Measurements from ENCODE around the gene TRIM22. TPM values are rescaled to one million over a fixed set of nuclear protein-coding genes. Genes with fewer than 3 reads are reported as not detected.

Gene TRIM22
- polyA plus RNA-seq, 3 donors: 122 to 277 (median 132) TPM

DNA sequence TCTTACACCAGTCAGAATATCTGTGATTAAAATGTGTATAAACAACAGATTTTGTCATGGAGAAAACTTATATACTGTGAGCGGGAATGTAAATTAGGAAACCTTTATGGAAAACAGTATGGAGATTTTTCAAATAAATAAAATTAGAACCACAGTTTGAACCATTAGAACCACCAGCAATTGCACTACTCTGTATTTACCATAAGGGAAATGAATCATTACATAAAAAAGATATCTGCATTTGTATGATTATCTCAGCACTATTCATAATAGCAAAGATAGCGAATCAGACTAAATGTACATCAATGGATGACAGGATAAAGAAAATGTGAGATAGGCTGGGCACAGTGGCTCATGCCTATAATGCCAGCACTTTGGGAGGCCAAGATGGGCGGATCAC, 57.0 kb downstream of the TRIM22 start:
- Histone ChIP-seq H3K4me3 (replicated peaks in 1 of 3; ENCODE audit: low read depth in 2 of 3, low read length in 3 of 3) (no peak overlapping the region), H3K4me2 (replicated peaks; ENCODE audit: extremely low read depth, low read length, poor library complexity, severe bottlenecking) (no peak overlapping the region), H3K4me1 (ENCODE audit: control insufficient read depth in 1 of 2, insufficient read depth in 2 of 2, low read length in 2 of 2) (no peaks in the 10 kb centered on the region), H2AFZ (ENCODE audit: insufficient read depth, low read depth, low read length, poor library complexity, severe bottlenecking) (no peak overlapping the region), H4K20me1 (ENCODE audit: insufficient read depth, low read length) (no peaks in the 10 kb centered on the region), H3K9ac (ENCODE audit: insufficient read depth, low read length, poor library complexity, severe bottlenecking) (no peak overlapping the region), H3K27ac (ENCODE audit: low read depth in 1 of 2, low read length in 2 of 2) (no peak overlapping the region), H3K79me2 (ENCODE audit: insufficient read depth, low read length) (no peaks in the 10 kb centered on the region), H3K27me3 (ENCODE audit: control insufficient read depth in 2 of 2, insufficient read depth in 2 of 2, low read length in 2 of 2) (no peaks in the 10 kb centered on the region), H3K9me3 (replicated peaks in 1 of 2; ENCODE audit: control insufficient read depth in 1 of 2, insufficient read depth in 1 of 2, low read length in 2 of 2) (no peaks in the 10 kb centered on the region), H3K36me3 (replicated peaks in 1 of 2; ENCODE audit: control insufficient read depth in 1 of 2, insufficient read depth in 2 of 2, low read length in 2 of 2) (no peaks in the 10 kb centered on the region)
- TF ChIP-seq, protein P1, sequence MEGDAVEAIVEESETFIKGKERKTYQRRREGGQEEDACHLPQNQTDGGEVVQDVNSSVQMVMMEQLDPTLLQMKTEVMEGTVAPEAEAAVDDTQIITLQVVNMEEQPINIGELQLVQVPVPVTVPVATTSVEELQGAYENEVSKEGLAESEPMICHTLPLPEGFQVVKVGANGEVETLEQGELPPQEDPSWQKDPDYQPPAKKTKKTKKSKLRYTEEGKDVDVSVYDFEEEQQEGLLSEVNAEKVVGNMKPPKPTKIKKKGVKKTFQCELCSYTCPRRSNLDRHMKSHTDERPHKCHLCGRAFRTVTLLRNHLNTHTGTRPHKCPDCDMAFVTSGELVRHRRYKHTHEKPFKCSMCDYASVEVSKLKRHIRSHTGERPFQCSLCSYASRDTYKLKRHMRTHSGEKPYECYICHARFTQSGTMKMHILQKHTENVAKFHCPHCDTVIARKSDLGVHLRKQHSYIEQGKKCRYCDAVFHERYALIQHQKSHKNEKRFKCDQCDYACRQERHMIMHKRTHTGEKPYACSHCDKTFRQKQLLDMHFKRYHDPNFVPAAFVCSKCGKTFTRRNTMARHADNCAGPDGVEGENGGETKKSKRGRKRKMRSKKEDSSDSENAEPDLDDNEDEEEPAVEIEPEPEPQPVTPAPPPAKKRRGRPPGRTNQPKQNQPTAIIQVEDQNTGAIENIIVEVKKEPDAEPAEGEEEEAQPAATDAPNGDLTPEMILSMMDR (IDR thresholded peaks at IDR 0.05): no peak
- no peak for DNase-seq
- Mint-ChIP-seq H3K36me3 (no peaks in the 10 kb centered on the region), H3K4me1 (no peaks in the 10 kb centered on the region), H3K9me3 (peaks cover 0 to 7% (median 3%) of the 10 kb centered on the region in 7 donors), H3K27me3 (ENCODE audit: low read depth in 3 of 3) (peaks cover 1 to 4% (median 2%) of the 10 kb centered on the region in 3 donors), H3K27ac (no peak overlapping the region), H3K4me3 (no peak overlapping the region)
- intact Hi-C loops (cut with micrococcal nuclease): no loop called here
- WGBS (ENCODE audit: insufficient coverage): no CpG with 5 or more reads among the region's 3 CpGs

DNA sequence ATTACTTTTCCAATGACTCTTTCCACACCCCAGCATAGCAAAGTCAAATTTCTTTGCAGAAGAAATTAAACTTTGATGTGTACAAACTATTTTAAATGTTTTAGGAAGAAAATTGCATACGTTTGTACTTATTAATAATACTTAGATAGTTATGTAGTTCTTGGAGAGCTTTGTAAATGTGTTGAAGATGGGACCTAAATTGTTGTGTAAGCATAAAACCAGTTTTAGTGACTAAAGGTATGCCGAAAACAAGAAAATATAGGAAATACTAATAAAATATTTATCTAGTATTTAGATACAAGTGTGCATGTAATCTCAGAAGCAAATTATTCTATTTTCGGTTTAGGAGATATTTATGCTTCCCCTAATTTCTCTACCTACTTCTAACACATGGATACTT, 60.2 kb downstream of the TRIM22 start:
- H3K27me3 ChIP-seq (ENCODE audit: control insufficient read depth in 2 of 2, insufficient read depth in 2 of 2, low read length in 2 of 2): no peaks in the 10 kb centered on the region
- no peaks in the 10 kb centered on the region for H3K4me1 Mint-ChIP-seq
- H2AFZ ChIP-seq (ENCODE audit: insufficient read depth, low read depth, low read length, poor library complexity, severe bottlenecking): no peak overlapping the region
- H3K27ac ChIP-seq (ENCODE audit: low read depth in 1 of 2, low read length in 2 of 2): no peak overlapping the region
- no peaks in the 10 kb centered on the region for H4K20me1 ChIP-seq (ENCODE audit: insufficient read depth, low read length)
- H3K4me2 ChIP-seq (replicated peaks; ENCODE audit: extremely low read depth, low read length, poor library complexity, severe bottlenecking): no peak overlapping the region
- no CpG with 5 or more reads among the region's 3 CpGs for WGBS (ENCODE audit: insufficient coverage)
- no peak overlapping the region for H3K4me3 Mint-ChIP-seq
- peaks cover 0 to 4% (median 0%) of the 10 kb centered on the region in 7 donors for H3K9me3 Mint-ChIP-seq
- H3K27ac Mint-ChIP-seq: no peak overlapping the region
- H3K9me3 ChIP-seq (replicated peaks in 1 of 2; ENCODE audit: control insufficient read depth in 1 of 2, insufficient read depth in 1 of 2, low read length in 2 of 2): no peaks in the 10 kb centered on the region
- no peaks in the 10 kb centered on the region for H3K36me3 Mint-ChIP-seq
- no peak overlapping the region for H3K9ac ChIP-seq (ENCODE audit: insufficient read depth, low read length, poor library complexity, severe bottlenecking)
- intact Hi-C loops (cut with micrococcal nuclease): no loop called here
- H3K36me3 ChIP-seq (replicated peaks in 1 of 2; ENCODE audit: control insufficient read depth in 1 of 2, insufficient read depth in 2 of 2, low read length in 2 of 2): no peaks in the 10 kb centered on the region
- H3K4me1 ChIP-seq (ENCODE audit: control insufficient read depth in 1 of 2, insufficient read depth in 2 of 2, low read length in 2 of 2): no peaks in the 10 kb centered on the region
- TF ChIP-seq, protein P1 (IDR thresholded peaks at IDR 0.05): no peak
- no peak overlapping the region for H3K4me3 ChIP-seq (replicated peaks in 1 of 3; ENCODE audit: low read depth in 2 of 3, low read length in 3 of 3)
- DNase-seq: no peak
- peaks cover 0 to 3% (median 0%) of the 10 kb centered on the region in 3 donors for H3K27me3 Mint-ChIP-seq (ENCODE audit: low read depth in 3 of 3)
- H3K79me2 ChIP-seq (ENCODE audit: insufficient read depth, low read length): no peaks in the 10 kb centered on the region
